Mesenteric fat pad (tissue), 1 donor: Measurements from ENCODE around the gene ZBTB5. TPM values are rescaled to one million over a fixed set of nuclear protein-coding genes. Genes with fewer than 3 reads are reported as not detected.

Source experiments
- DNase-seq: peaks from one replicate; pipeline ENCODE4 v3.0.0-alpha.2; 2020; ENCODE audit warnings: low spot score
- total RNA-seq: library from RNA; stranded (reverse); fragmentation: NEBNext Ultra II Directional; extraction: Animal tissue kit (Norgen Biotek cat#: 25700); gene quantifications from one replicate; pipeline ENCODE4 v1.2.1, GENCODE V29; 2021
- donor health status: DM: yes; HTN: yes; CAD: no.

Gene ZBTB5
- total RNA-seq, 1 donor from 2014 or later, result 5.6 TPM

GRCh38 chr9:37425298-37425752, 39.9 kb downstream of the ZBTB5 start:
- DNase-seq, result no peak

- no peak for DNase-seq
These were observed 40.5 kb downstream of the ZBTB5 start for GRCh38 chr9:37424686-37425297.

GRCh38 chr9:37424204-37424685, 41.0 kb downstream of the ZBTB5 start:
- DNase-seq, result no peak

GRCh38 chr9:37423508-37423907, 41.7 kb downstream of the ZBTB5 start:
- DNase-seq, result no peak

- peak; percentile 98 for DNase-seq
These were observed 42.8 kb downstream of the ZBTB5 start, which contains the start of gene GRHPR for GRCh38 chr9:37422289-37423104. Gene GRHPR (plus strand): TSS chr9:37422696. CDS start chr9:37422751, 55 bp downstream.

GRCh38 chr9:37421914-37422288, 43.3 kb downstream of the ZBTB5 start:
- DNase-seq, result no peak

GRCh38 chr9:37420271-37421215, 44.7 kb downstream of the ZBTB5 start:
- DNase-seq, result no peak

GRCh38 chr9:37419204-37419603, 46.0 kb downstream of the ZBTB5 start:
- DNase-seq, result no peak

GRCh38 chr9:37417857-37418618, 47.2 kb downstream of the ZBTB5 start:
- no peak for DNase-seq

GRCh38 chr9:37417252-37417803, 47.9 kb downstream of the ZBTB5 start:
- no peak for DNase-seq

GRCh38 chr9:37415011-37415719, 50.1 kb downstream of the ZBTB5 start:
- DNase-seq, result no peak

- no peak for DNase-seq
These were observed 50.7 kb downstream of the ZBTB5 start for GRCh38 chr9:37414503-37414943.

GRCh38 chr9:37413311-37413710, 51.9 kb downstream of the ZBTB5 start:
- DNase-seq, result no peak

- no peak for DNase-seq
These were observed 52.7 kb downstream of the ZBTB5 start for GRCh38 chr9:37412431-37413151.

GRCh38 chr9:37410969-37411785, 54.1 kb downstream of the ZBTB5 start:
- DNase-seq, result no peak

GRCh38 chr9:37410354-37410861, 54.8 kb downstream of the ZBTB5 start:
- DNase-seq, result no peak

GRCh38 chr9:37408933-37409710, 56.1 kb downstream of the ZBTB5 start:
- DNase-seq, result no peak
